Adrenal gland (tissue), 12 donors: Measurements from ENCODE around the gene TNRC6C. TPM values are rescaled to one million over a fixed set of nuclear protein-coding genes. Genes with fewer than 3 reads are reported as not detected.

ENCODE experiments used
- DNase-seq, 7 donors: peaks; one replicate each; pipeline ENCODE4 v3.0.0-alpha.2; 2019 to 2020
- H3K27ac ChIP-seq, 5 donors: fragments of 200-600 bp; sonication (generic) in 4 of 5; 1 replicate in 3 of 5; 2 replicates in 2 of 5; pipeline versions ENCODE4 v1.5.1 to v1.8.0; 2016 to 2020; ENCODE audit warnings: mild to moderate bottlenecking in 1 of 5
- H3K27me3 ChIP-seq: fragments of 200-600 bp; 2 replicates; pipeline ENCODE4 v1.8.0; 2021
- H3K36me3 ChIP-seq, 2 donors: fragments of 200-600 bp; replicated peaks in 1 of 2; 1 replicate in 1 of 2; 2 replicates in 1 of 2; pipeline versions ENCODE4 v1.5.1 to v1.8.0; 2018 to 2022
- H3K4me1 ChIP-seq, 2 donors: fragments of 200-600 bp; replicated peaks in 1 of 2; 1 replicate in 1 of 2; 2 replicates in 1 of 2; pipeline versions ENCODE4 v1.5.1 to v1.8.0; 2018 to 2021
- H3K4me3 ChIP-seq, 4 donors: fragments of 200-600 bp; sonication (generic) in 3 of 4; one replicate each; pipeline ENCODE4 v1.5.1; 2016 to 2018
- H3K9me3 ChIP-seq, 3 donors: fragments of 200-600 bp; sonication (generic) in 1 of 3; replicated peaks in 1 of 3; 1 replicate in 2 of 3; 2 replicates in 1 of 3; pipeline versions ENCODE4 v1.5.1 to v1.8.0; 2016 to 2021
- POLR2A ChIP-seq, 2 donors: fragments of 450-650 bp; IDR thresholded peaks; one replicate each; pipeline ENCODE4 v1.6.1; 2017; ENCODE audit warnings: antibody characterized with exemption in 2 of 2, mild to moderate bottlenecking in 2 of 2, moderate library complexity in 1 of 2
- WGBS, 4 donors: extraction: QIAGEN DNeasy Blood & Tissue Kit in 2 of 4; methylation state at CpG; one replicate each; pipeline versions ENCODE4 v1.1.5 to v1.1.7; 2013 to 2017; 5-methylcytosine and 5-hydroxymethylcytosine counted together
- intact Hi-C, 2 donors: fragments of 100-400 bp; cut with DNase I; formaldehyde crosslinking; loops; one replicate each; pipeline versions ENCODE4 v1.14.1 to v1.15.0; 2022 to 2023
- polyA plus RNA-seq, 3 donors: library from polyadenylated mRNA; stranded (reverse); fragments of 200-250 nt in 2 of 3; fragments of 350-450 nt in 1 of 3; fragmentation: Illumina TruSeq in 1 of 3; extraction: RNeasy Lipid Tissue Mini Kit (QIAGEN cat#74804) in 1 of 3; gene quantifications; one replicate each; pipeline ENCODE4 v1.2.3, GENCODE V29; 2013 to 2014
- total RNA-seq, 9 donors: library from RNA; depleted of rRNA in 4 of 9; stranded (reverse); fragments of >200 nt in 4 of 9; fragments of 120-200 nt in 1 of 9; fragmentation: NEBNext Ultra II Directional in 1 of 9; extraction: Animal tissue kit (Norgen Biotek cat#: 25700) in 1 of 9; gene quantifications; one replicate each; pipeline versions ENCODE4 v1.1.0 to v1.2.4, GENCODE V29; 2013 to 2023
- TF ChIP-seq, protein P1 (sequence below), 6 experiments: fragments of 450-650 bp in 4 of 6; fragments of 200-600 bp in 2 of 6; sonication (generic) in 1 of 6; IDR thresholded peaks; 1 replicate in 5 of 6; 2 replicates in 1 of 6; pipeline versions ENCODE4 v1.5.1 to v1.8.0; 2016 to 2021; ENCODE audit warnings: antibody characterized with exemption in 6 of 6, mild to moderate bottlenecking in 2 of 6, moderate library complexity in 1 of 6
- donor health status: healthy with polysubstance abuse.
- donor health status: Bipolar disorder and iron deficiency.
- donor health status: DM: yes; HTN: yes; CAD: no.
- donor health status: DM: no; HTN: no; CAD: no.
- donor health status: DM: no; HTN: no; CAD: no.
- donor health status: DM: yes; HTN: yes; CAD: no.

TNRC6C gene
- total and polyA plus RNA-seq, 12 donors = 2.8 to 18.7 (median 11.2) TPM

GRCh38 chr17:78034429-78035091 lies 76.1 kb downstream of the TNRC6C start:
- no peaks in the 10 kb centered on the region for H3K4me1 ChIP-seq
- H3K9me3 ChIP-seq = no peaks in the 10 kb centered on the region
- no peak overlapping the region for H3K4me3 ChIP-seq
- H3K36me3 ChIP-seq = peaks cover 0 to 10% of the 10 kb centered on the region in 2 donors
- 84 to 90% (median 87%) methylated on average over 9 of the region's 9 CpGs for WGBS, 4 donors
- no peak overlapping the region for H3K27ac ChIP-seq
- DNase-seq = no peak
- H3K27me3 ChIP-seq = no peaks in the 10 kb centered on the region
- TF ChIP-seq POLR2A (IDR thresholded peaks at IDR 0.05) = no peak
- TF ChIP-seq, protein P1, sequence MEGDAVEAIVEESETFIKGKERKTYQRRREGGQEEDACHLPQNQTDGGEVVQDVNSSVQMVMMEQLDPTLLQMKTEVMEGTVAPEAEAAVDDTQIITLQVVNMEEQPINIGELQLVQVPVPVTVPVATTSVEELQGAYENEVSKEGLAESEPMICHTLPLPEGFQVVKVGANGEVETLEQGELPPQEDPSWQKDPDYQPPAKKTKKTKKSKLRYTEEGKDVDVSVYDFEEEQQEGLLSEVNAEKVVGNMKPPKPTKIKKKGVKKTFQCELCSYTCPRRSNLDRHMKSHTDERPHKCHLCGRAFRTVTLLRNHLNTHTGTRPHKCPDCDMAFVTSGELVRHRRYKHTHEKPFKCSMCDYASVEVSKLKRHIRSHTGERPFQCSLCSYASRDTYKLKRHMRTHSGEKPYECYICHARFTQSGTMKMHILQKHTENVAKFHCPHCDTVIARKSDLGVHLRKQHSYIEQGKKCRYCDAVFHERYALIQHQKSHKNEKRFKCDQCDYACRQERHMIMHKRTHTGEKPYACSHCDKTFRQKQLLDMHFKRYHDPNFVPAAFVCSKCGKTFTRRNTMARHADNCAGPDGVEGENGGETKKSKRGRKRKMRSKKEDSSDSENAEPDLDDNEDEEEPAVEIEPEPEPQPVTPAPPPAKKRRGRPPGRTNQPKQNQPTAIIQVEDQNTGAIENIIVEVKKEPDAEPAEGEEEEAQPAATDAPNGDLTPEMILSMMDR (IDR thresholded peaks at IDR 0.05) = no peak
- intact Hi-C loops = no loop called here

- no peak for TF ChIP-seq POLR2A (IDR thresholded peaks at IDR 0.05)
- TF ChIP-seq, protein P1 (IDR thresholded peaks at IDR 0.05) = no peak
- Histone ChIP-seq H3K4me3 (no peak overlapping the region), H3K27me3 (no peaks in the 10 kb centered on the region), H3K4me1 (peaks cover 0 to 11% of the 10 kb centered on the region in 2 donors), H3K36me3 (peaks cover 0 to 5% of the 10 kb centered on the region in 2 donors), H3K27ac (no peak overlapping the region), H3K9me3 (no peaks in the 10 kb centered on the region)
- 88 to 93% (median 91%) methylated on average over 7 of the region's 7 CpGs for WGBS, 4 donors
- intact Hi-C loops = no loop called here
- DNase-seq = no peak
Measured at GRCh38 chr17:78037280-78037679, 78.8 kb downstream of the TNRC6C start.

GRCh38 chr17:78038748-78039288 lies 80.3 kb downstream of the TNRC6C start:
- Histone ChIP-seq H3K4me3 (no peak overlapping the region), H3K27me3 (no peaks in the 10 kb centered on the region), H3K27ac (no peak overlapping the region), H3K9me3 (no peaks in the 10 kb centered on the region), H3K4me1 (peaks cover 0 to 13% of the 10 kb centered on the region in 2 donors), H3K36me3 (peaks cover 0 to 5% of the 10 kb centered on the region in 2 donors)
- DNase-seq = no peak
- TF ChIP-seq POLR2A (IDR thresholded peaks at IDR 0.05) = no peak
- TF ChIP-seq, protein P1 (IDR thresholded peaks at IDR 0.05) = no peak
- 95 to 98% (median 97%) methylated on average over 11 of the region's 11 CpGs for WGBS, 4 donors
- intact Hi-C loops = no loop called here

DNA sequence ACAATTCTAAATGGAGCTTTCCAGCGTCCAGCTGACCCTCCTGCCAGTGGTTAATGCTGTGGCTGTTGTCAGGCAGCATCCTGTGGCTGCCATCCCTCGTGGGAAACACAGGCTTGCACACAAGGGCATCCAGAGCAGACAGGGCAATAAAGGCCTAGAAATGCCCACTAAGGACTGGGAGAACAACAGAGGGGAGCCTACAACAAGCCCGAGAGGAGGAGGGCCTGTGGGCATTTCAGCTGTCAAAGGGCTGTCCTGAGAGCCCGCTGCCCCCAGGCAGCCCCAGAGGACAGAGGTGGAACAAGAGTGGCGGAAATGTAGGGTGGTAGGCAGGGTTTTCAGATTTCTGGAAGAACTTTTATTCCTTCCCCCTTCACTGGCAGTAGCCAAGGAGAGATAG lies 81.1 kb downstream of the TNRC6C start:
- peaks cover 0 to 5% of the 10 kb centered on the region in 2 donors for H3K36me3 ChIP-seq
- no peaks in the 10 kb centered on the region for H3K9me3 ChIP-seq
- DNase-seq = no peak
- no peaks in the 10 kb centered on the region for H3K27me3 ChIP-seq
- no peak overlapping the region for H3K4me3 ChIP-seq
- TF ChIP-seq POLR2A (IDR thresholded peaks at IDR 0.05) = no peak
- TF ChIP-seq, protein P1 (IDR thresholded peaks at IDR 0.05) = no peak
- intact Hi-C loops = no loop called here
- peaks cover 0 to 13% of the 10 kb centered on the region in 2 donors for H3K4me1 ChIP-seq
- no peak overlapping the region for H3K27ac ChIP-seq
- 92 to 97% (median 93%) methylated on average over 5 of the region's 5 CpGs for WGBS, 4 donors
